Muscle of arm (tissue), 12 donors: Measurements from ENCODE around the gene SULT1A2. TPM values are rescaled to one million over a fixed set of nuclear protein-coding genes. Genes with fewer than 3 reads are reported as not detected.
A peak's percentile ranks its signal among the peaks of the same experiment; 100 is the strongest.
"Not testable (repeated sequence)": the region's sequence is repeated elsewhere in the genome, so short reads cannot be mapped to it uniquely, and the experiment has no call there.

ENCODE experiments used
- DNase-seq: peaks from one replicate; pipeline ENCODE4 v3.0.0-alpha.2; 2013
- polyA plus RNA-seq, 12 donors: library from polyadenylated mRNA; unstranded; fragments of 120-200 nt; gene quantifications; one replicate each; pipeline ENCODE4 v1.2.1, GENCODE V29; 2013; ENCODE audit not compliant: insufficient read length in 12 of 12

The SULT1A2 gene
- polyA plus RNA-seq, 12 donors: 0.39 to 1.1 (median 0.64) TPM; not detected in 2

DNA sequence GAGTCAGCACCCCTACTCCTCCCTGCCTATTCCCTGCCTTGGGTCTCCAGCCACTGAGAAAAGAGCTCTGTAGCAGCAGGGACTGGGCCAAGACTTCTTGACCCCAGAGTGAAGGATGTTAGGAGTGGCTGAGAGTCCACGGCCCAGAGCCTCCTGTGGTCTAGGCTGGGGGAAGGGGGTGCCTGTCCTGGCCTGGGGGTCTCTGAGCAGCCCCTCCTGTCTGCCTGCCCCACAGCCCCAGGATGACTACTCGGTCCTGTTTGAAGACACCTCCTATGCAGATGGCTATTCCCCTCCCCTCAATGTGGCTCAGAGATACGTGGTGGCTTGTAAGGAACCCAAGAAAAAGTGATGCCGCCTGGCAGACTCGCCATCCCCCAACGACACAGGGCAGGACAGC is 5.5 kb downstream of the SULT1A2 start:
- DNase-seq: no peak

DNA sequence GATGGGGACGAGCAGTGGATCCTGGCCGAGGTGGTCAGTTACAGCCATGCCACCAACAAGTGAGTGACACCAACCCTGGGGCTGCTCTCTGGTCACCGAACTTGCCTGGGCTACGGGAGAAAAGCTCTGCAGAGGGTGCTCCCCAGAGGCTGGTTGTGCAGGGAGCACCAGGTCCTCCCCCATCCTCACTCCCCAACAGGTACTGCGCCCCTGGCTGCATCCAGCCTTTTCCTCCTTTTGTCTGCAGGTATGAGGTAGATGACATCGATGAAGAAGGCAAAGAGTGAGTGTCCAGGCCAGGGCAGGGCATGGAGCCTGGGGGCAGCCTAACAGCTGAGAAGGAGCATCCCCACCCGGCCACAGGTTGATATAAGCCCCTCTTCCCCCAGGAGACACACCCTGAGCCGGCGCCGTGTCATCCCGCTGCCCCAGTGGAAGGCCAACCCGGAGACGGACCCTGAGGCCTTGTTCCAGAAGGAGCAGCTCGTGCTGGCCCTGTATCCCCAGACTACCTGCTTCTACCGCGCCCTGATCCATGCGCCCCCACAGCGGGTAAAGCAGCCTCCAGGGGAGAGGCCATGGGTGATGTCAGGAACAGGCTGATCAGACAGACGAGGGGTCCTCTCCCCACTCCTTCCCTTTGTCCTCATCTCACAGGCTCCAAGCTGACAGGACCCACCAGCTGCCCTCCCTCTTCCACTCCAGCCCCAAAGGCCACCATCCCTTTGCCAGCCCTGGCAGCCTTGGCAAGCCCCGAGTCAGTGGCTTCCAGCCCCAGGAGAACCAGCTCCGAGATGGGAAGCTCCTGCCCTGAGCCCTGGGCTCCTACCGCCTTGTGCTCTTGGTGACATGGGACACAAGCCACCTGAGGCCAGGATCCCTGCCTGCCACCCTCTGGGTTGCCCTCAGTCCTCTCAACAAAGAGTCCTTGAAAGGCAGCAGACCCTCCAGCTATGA is 6.2 kb downstream of the SULT1A2 start:
- no peak for DNase-seq

DNA sequence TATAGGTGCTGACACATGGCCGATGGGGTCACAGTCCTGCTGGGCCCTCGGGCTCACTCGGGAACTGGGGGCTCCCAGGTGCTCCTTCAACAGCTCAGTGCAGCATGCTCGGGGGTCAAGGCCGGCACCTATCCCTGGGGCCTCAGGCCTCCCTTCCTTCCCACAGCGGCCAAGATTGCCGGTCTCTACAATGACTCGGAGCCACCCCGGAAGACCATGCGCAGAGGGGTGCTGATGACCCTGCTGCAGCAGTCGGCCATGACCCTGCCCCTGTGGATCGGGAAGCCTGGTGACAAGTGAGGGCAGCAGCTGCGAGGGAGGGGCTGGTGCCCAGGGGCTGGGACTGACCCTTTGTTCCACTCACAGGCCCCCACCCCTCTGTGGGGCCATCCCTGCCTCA is 6.9 kb downstream of the SULT1A2 start:
- no peak for DNase-seq

DNA sequence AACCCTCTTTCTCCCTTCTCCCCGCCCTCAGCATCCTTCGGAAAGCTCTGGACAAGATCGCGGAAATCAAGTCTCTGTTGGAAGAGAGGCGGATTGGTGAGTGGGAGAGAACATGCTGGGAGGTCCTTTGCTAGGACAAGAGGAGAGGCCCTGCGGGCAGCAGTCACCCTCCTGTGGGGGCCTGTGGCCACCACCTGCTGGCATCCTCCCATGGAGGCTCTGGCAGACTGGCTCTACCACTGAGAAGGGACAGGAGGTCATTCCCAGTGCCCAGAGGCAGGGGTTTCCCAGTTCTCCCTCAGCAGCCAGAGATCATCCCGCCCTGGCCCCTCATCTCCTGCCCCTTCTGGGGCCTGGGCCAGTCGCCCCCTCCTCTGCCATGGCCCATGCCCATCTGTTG is 7.8 kb downstream of the SULT1A2 start:
- DNase-seq: no peak

DNA sequence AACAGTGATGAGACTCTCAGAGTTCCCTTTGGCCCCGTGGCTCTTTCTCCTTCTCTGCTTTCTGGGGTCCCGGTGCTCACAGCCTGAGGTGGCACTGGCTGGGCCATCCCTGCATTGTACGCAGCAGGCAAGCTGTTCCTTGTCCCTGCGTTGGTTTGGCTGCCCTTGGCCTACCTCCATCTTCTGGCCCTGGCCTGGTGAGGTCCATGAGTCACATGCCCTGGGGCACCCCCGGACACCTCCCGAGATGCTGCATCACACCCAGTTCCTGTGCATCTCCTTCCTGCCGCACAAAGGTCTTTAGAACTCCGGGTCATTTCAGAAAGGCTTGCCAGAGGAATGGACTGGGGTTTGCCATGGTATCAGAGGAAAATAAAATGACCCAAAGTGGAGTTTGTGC is 9.5 kb downstream of the SULT1A2 start:
- no peak for DNase-seq

DNA sequence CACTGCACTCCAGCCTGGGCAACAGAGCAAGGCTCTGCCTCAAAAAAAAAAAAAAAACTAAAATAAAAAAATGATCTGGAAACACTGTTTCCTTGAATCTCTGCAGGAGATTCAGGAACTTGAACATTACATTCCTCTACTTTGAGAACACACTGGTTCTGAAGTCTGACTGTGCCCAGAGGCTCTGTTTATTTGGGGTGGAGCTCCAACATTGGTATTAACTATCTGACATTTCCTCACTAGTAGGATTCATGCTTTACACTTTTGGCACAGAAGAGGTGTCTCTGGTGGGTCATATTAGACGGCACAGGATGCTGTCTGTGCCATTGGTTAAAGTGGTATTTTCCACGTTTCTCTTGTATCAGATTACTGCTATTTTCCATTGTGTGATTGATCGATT is 10.4 kb downstream of the SULT1A2 start:
- DNase-seq: no peak

DNA sequence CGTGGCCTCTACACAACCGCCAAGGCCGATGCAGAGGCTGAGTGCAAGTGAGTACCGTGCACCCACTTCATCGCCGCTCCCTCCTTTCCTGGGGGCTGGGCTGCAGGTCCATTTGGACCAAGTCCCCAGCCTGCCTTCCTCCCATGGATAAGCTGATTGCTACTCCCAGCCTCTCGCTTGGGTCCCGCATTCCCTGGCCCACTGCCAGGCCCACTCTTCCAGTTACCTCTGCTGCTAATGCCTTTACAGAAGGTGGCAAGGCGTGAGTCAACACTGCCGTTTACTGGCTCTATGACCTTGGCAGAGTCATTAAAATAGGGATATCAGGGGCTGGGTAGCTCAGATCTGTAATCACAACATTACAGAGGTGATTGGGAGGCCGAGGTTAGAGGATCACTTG is 11.2 kb downstream of the SULT1A2 start:
- no peak for DNase-seq

DNA sequence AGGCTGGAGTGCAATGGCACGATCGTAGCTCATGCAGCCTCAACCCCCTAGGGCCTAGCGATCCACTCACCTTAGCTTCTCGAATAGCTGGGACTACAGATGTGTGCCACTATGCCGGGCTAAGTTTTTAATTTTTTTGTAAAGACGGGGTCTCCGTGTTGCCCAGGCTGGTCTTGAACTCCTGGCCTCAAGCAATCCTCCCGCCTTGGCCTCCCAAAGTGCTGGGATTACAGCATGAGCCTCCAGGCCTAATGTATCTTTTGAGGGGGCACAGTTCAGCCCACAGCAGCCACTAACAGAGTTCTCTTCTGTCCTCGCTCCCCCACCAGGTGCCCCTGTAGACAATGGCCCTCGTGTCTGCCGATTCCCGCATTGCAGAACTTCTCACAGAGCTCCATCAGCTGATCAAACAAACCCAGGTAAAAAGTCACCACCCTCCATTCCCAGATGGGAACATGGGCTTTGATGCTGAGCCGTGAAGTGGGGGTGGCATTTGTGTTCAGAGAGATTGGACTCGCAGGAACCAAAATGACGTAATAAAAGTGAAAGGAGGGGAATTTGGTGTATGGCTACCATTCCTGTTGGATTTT is 16.0 kb downstream of the SULT1A2 start:
- DNase-seq: no peak

DNA sequence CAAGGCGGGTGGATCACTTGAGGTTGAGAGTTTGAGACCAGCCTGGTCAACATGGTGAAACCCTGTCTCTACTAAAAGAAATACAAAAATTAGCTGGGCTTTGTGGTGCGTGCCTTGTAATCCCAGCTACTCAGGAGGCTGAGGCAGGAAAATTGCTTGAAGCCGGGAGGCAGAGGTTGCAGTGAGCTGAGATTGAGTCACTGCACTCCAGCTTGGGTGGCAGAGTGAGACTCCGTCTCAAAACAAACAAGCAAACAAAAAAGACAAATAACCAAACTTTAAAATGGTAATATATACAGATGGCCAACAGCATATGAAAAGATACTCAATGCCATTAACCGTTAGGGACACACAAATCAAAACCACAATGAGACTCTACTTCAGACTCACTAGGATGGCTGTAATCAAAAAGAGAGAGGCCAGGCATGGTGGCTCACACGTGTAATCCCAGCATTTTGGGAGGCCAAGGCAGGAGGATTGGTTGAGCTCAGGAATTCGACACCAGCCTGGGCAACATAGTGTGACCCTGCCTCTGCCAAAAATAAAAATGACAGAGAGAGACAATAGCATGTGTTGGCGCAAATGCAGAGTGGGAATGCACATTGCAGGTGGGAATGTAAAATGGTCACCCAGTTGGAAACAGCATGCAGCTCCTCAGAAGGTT is 21.3 kb downstream of the SULT1A2 start:
- DNase-seq: no peak

DNA sequence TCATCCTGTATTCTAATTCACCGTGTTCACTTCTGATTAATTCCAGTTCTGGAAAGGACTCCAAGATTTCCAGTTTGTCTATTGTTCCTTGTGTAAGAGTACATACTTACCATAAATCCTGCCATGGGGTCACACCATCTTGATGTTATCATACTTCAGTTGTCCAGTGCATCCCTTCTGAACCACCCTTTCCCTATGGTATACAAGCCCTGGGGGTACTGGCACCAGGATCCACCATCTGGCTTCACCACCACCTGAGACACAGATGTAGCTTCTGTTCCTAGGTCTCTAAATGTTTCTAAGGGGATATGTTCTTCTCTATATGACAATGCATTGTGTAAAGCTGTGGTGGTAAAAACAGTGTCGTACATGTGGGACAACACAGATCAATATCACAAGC is 21.9 kb downstream of the SULT1A2 start:
- no peak for DNase-seq

DNA sequence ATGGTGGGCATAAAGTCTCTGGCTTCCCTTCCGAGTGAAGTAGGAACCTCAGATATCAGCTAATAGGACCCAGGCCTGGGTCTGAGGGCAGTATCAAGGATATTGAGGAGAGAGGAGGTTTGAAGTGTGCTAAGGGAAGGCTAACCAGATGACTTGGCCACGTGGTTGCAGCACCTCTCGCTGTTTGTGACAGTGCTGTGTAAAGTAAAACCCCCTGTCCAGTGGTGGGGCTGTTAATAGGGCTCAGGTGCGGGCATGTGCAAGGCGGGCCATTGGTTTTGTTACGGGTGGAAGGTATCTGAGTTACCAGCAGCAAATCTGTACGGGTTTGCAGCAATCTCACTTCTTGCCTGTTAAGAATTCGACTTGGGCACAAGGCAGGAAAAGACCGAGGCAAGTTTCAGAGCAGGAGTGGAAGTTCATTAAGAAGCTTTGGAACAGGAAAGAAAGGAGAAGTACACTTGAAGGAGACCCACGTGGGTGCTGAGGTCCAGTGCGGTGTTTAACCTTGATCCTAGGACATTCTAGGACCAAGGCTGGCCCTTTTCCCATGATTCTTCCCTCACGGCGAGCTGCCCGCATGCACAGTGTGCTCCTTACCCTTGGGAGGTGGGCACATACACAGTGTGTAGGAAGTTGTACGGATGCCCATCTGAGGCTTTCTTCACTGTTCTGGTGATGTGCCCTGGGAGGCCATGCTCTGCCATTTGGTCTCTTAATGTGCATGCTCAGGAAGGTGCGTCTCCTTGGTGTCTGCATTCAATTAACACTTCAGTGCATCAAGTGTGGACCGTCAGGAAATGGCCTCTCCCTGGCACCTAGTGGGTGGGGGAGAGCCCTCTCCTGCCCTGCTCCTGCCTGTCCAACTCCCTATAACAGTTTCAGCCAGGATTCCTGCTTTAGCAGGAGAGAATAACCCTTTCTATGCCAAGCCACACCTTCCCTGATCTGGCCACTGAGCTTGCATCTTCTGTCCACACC is 22.8 kb downstream of the SULT1A2 start:
- DNase-seq: no peak

DNA sequence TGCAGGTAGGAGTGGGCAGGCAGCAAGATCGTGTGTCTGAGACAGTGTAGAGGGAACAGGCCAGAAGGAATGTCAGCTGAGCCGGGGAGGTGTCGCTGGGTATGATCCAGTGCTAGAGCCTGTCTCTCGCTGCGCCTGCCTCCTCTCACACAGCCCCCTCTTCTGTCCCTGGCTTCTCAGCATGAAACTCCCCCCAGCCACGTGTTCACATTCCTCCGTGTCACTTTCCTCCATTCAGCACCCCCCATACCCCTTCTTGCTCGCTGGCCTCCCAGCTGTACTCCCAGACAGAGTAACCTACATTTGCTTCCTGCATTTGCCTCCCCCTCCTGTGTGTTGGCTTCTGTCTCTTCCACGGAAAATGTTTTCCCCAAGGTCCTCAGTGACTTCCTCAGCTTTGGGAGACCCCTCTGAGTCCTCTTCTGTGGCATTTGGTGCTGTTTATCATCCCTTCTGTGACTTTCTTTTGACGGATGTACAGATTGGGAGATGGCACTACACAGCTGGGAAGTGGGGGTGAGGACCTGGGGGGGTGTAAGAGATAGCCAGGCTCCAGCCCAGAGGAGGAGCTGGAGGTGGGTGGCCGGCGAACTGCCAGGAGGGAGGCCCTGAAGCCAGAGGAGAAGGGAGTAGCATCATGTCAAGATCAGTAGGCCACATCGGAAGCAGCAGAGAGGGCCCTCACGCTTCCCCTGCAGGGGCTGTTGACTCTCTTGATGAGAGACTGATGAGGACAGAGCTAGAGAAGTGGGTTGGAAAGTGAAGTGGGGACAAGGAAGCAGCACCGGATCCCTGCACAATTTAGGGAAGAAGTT is 23.9 kb downstream of the SULT1A2 start:
- DNase-seq: peak; percentile 66

DNA sequence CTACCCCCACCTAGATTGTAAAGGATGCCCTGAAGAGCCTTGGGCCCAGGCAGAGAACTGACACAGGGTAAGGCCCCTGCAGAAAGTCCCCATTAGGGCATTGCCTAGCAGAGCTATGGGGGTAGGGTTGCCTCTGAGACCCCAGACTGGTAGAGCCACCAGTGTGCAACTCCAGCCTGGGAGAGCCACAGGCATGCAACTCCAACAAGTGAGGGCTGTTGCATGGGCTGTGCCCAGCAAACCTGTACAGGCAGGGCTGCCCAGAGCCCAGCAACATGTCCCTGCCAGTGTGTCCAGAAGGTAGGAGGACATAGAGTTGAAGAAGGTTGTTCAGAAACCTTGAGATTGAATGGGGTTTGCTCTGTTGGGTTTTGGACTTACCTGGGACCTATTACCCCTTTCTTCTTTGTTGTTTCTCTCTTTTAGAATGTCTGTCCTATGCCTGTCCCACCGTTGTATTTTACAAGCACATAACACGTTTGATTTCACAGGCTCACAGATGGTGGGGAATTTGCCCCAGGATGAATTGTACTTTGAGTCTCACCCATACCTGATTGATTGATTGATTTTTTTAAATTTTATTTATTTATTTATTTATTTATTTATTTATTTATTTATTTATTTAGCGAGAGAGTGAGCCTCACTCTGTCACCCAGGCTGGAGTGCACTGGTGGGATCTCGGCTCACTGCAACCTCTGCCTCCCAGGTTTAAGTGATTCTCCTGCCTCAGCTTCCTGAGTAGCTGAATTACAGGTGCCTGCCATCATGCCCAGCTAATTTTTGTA is 26.7 kb downstream of the SULT1A2 start:
- no peak for DNase-seq

DNA sequence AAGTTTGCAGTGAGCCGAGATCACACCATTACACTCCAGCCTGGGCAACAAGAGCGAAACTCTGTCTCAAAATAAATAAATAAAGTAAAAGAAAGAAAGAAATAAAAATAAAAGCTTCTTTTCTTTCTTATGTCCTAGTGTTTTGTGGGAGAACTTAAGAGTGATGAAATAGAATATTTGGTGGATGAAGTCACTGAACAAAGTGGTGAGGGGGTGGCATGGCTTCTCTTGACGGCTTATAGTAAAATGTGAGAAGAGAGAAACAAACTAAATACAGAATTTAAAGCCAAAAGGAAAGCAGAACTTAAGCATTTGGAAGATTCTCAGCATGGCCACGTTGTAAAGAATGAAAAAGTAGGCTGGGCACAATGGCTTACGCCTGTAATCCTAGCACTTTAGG is 27.8 kb downstream of the SULT1A2 start:
- no peak for DNase-seq

DNA sequence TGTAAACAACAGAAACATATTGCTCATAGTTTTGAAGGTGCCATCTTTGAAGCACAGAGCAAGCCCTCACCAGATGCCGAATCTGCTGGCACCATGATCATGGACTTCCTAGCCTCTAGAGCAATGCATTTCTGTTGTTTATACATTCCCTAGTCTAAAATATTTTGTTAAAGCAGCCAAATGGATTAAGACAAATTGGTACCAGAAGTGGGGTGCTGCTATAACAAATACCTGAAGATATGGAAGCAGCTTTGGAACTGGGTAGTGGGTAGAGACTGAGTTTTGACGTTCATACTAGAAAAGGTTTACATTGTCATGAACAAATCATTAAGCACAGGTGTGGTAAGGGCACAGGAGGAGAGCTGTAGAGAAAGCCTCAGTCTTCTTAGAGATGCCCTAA is 29.6 kb downstream of the SULT1A2 start:
- DNase-seq: no peak

DNA sequence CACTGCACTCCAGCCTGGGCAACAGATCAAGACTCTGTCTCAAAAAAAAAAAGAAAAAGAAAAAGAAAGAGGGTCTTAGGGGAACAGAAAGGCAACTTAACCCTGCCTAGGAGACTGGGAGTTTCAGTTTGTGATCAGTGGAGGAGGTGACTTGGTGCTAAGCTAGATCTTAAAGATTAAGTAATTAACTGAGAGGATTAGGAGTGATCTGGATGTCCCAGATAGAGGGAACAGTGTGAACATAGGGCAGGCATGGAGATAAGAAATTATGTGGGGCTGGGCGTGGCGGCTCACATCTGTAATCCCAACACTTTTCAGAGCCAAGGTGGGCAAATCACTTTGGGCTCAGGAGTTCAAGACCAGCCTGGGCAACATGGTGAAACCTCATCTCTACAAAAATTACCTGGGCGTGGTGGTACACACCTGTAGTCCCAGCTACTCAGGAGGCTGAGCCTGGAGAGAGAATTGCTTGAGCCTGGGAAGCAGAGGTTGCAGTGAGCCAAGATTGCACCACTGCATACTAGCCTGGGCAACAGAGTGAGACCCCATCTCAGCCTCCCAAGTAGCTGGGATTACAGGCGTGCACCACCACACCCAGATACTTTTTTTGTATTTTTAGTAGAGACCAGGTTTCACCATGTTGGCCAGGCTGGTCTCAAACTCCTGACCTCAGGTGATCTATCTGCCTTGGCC is 30.5 kb downstream of the SULT1A2 start:
- not testable (repeated sequence) for DNase-seq

DNA sequence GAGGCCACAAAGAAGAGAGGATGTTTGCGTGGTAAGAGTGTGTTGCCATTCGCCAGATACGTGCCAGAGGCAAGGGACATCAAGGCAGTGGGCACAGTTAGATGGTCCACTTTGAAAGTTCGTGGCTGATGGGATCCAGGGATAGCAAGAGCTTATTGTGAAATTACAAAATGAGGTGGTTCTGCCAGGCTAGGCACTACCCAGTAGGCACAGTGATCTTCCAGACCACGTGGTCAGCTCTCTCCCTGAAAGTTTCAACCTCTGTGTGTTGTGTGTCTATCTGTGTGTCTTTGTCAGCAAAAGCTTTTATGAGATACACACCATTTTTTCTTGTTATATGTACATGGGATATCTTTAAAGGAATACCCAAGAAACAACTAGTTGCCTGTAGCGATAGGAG is 33.6 kb downstream of the SULT1A2 start:
- DNase-seq: no peak

DNA sequence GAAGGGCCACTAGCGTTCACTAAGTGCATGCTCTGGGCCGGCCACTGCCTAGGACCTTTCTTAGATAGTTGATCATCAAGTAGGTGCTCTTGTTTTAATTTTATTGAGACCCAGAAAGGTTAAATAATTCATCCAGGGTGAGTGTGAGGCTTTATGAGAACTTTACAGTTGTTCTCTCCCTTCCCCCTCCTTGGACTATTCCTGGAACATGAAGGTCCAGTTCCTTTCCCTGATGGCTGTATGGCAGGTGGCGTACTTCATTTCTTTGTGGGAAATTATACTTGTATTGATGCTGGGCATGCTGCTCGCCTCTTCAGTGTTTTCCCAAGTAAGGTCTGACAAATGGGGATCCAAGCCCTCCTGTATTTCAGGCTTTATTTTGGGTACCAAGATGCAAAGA is 34.7 kb downstream of the SULT1A2 start:
- no peak for DNase-seq

DNA sequence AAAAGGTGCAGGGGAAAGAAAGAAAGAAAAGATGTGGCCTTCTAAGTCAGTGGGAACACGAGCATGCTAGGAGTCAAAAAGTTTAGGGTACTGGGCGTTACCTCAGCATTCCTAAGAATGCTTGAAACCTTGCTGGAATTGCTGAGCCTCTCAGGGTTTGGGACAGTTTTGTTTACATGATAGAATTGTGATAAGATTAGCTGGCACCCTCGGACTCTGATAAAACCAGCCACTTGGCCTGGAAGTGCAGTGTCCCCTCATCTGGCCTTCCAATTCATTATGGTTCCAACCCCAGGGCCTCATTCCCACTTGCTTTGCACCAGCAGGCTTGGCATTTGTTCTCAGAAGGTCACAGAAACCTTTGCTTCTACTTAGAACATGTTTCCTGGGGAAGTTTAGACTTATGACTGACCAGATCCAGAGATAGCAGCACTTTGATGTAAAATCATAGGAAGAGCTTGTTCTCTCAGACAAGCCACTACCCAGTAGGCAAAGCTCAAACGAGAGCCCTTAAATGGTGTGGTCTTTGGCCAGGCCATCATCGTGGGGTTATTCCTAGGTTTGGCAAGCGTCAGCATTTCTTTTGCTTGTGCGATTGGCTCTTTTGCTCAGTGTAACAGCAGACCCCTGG is 35.2 kb downstream of the SULT1A2 start:
- DNase-seq: no peak
